CD4-positive, alpha-beta T cell treated with Interleukin-1 beta for 1 hour (primary cell): ENCODE data around the gene SLC38A3.
"Not testable (repeated sequence)": the region's sequence is repeated elsewhere in the genome, so short reads cannot be mapped to it uniquely, and the experiment has no call there.

Experiments used
- DNase-seq, 2 donors: peaks; one replicate each; pipeline ENCODE4 v3.0.0-alpha.2; 2020 to 2022

The SLC38A3 gene

GRCh38 chr3:50211930-50212329 is 6.9 kb downstream of the SLC38A3 start:
- DNase-seq, result no peak

DNA sequence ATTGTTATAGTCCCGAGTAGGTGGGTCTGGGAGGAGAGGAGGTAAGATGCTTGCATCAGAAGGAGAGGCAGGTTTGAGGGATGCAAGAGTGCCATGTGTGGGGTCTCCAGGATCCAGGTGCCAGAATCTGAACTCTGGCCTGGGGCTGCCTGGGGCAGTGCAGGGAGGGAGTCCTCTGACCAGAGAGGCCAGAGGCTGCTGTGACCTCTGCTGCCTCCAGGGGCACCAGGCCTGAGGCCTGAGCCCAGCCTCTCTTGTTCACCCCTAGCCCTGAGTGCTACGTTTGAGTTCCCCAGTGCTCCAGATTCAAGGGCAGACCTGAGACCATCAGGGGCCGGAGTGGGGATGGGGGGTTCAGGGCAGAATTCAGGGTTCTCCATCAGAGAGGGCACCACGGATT is 7.4 kb downstream of the SLC38A3 start:
- no peak for DNase-seq

- no peak for DNase-seq
Measured at GRCh38 chr3:50212971-50213370, 7.9 kb downstream of the SLC38A3 start.

GRCh38 chr3:50213373-50213772 is 8.3 kb downstream of the SLC38A3 start:
- DNase-seq, result no peak

DNA sequence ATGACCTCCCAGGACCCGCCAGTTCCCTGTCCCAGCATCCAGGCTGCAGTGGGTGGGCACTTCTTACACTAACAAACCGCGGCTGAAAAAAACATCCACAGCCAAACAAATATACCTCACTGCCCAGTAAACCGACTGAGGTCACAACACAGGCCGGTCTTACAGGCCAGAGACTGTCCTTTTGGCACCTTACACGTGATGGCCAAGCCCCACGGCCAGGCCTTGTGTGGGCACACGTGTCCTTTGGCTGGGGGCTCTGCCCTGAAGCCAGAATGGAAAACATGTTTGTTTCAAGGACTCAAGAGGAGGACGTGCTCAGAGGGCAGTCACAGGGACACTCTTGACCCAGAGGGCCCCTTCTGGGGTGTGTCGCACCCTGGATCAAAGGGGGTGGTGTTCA is 9.8 kb downstream of the SLC38A3 start:
- DNase-seq, result no peak

DNA sequence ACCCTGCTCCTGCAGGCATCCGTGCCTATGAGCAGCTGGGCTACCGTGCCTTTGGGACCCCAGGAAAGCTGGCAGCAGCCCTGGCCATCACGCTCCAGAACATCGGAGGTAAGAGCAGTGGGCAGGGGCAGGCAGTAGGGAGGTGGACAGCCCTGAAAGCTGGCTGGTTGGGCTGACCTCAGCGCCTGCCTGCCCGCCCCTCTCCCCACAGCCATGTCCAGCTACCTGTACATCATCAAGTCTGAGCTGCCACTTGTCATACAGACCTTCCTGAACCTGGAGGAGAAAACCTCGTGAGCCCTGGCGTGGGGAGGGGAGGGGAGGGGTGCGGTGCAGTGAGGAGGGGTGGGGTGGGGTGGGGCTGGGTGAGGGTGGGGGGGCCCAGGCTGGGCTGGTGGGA is 10.5 kb downstream of the SLC38A3 start:
- no peak for DNase-seq

GRCh38 chr3:50217681-50218080 is 12.6 kb downstream of the SLC38A3 start:
- no peak for DNase-seq

GRCh38 chr3:50218448-50218847 is 13.4 kb downstream of the SLC38A3 start:
- no peak for DNase-seq

GRCh38 chr3:50219285-50219684 is 14.2 kb downstream of the SLC38A3 start:
- DNase-seq, result no peak

DNA sequence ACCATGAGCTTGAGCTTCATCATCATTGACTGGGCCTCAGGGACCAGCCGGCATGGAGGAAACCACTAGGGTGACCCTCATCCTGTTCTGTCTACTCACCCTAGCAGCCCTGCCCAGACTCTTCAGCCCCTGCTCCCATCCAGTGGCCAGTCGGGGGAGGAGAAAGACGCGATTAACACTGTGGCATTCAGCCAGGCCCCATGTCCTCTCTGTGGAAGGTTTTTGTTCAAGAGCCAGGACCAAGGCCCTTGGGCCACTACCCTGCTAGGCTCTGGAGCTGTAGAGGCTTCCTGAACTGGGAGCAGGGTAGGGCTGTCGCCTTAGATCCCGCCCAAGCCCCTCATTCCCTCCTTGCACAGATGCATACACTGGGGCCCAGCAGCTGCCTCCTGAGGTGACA is 15.0 kb downstream of the SLC38A3 start:
- DNase-seq, result no peak

DNA sequence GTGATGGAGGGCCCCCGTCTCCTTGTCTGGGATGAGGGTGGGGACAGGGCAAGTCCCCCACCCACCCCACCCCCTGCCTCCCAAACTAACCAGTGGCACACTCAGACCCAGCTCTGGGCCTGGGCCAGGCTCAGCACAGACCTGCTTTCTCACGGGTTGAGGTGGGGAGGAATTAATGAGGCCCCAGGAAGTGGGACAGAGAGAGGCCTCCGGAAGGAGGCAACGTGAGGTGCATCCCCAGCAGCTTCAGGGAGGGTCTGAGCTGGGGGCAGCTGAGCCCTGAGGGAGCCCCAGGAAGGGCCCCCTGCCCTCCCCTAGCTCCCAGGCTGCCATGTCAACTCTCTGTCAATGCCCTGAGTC is 16.0 kb downstream of the SLC38A3 start:
- DNase-seq, result no peak

DNA sequence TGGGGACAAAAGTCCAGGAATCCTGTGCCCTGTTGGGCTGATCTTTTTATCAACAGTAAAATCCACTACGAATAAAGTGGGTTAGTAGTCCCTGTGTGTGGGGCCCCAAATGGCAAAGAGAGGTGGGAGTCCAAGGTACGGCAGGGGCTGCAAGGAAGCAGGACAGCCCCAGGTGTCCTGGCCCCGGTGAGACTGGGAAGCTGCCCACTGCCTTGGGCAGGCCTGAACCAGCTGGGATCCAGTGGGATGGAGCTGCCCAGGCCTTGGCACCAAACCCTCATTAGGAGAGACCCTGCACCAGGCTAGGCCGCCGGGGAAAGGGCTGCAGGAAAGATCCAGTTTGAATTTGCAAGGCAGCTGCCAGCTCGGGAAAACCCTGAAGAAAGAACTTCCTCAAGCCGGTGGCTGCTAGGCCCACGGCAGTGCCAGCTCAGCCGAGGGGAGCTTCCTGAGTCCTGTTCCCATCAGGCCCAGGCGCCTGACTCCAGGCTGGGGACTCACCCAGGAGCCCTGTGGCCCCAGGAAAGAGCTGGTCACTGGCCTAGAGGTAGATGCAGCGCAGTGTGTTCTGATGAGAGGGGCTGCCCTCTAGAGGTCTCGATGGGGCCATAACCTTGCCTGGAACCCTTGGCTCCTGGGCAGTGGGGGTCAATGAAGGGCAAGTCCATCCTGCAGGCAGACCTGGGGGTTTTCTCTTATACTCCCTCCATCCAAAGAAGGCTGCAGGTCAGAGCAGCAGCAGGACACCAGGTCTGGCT is 16.5 kb downstream of the SLC38A3 start:
- DNase-seq, result no peak

DNA sequence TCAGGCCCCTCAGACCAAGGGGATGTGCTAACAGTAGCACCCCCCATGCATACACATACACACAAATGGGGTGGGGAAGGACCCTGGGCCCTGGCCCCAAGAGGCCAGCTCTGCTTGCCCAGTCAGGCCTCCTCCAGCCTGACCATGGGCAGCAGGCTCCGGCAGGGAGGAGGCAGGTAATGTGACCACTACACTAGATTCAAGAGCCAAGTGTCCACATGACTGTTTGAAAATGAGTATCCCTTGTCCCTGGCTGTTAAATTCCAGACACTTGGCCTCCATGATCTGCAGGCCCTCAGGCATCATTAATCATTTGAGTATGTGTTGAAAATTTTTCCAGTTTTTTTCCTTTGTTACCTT is 17.1 kb downstream of the SLC38A3 start:
- DNase-seq, result no peak

GRCh38 chr3:50224639-50225038 is 19.6 kb downstream of the SLC38A3 start:
- no peak for DNase-seq

DNA sequence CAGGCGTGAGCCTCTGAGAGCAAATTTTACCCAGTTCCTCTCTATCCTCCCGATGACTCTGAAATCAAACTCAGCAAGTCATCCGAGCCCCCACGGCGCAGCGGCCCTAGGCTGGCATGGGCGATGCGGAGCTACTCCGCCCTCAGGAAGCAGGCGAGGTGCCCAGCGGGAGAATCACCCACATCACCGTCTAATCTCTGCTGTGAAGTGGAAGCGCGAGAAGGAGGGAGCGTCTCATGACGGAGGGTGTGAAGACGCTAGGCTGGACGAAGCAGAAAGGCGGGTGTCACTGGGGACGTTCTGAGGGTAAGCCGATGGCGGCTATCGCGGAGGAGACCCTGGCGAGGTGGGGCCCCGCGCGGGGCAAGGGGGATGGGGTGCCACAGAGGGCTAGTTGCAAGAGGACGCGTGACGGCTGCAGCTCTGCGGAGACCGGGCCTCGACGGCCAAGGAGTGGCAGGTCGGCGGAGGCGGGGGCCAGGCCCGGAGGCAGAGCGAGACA is 21.9 kb downstream of the SLC38A3 start:
- DNase-seq, result peak; percentile 42 to 45

DNA sequence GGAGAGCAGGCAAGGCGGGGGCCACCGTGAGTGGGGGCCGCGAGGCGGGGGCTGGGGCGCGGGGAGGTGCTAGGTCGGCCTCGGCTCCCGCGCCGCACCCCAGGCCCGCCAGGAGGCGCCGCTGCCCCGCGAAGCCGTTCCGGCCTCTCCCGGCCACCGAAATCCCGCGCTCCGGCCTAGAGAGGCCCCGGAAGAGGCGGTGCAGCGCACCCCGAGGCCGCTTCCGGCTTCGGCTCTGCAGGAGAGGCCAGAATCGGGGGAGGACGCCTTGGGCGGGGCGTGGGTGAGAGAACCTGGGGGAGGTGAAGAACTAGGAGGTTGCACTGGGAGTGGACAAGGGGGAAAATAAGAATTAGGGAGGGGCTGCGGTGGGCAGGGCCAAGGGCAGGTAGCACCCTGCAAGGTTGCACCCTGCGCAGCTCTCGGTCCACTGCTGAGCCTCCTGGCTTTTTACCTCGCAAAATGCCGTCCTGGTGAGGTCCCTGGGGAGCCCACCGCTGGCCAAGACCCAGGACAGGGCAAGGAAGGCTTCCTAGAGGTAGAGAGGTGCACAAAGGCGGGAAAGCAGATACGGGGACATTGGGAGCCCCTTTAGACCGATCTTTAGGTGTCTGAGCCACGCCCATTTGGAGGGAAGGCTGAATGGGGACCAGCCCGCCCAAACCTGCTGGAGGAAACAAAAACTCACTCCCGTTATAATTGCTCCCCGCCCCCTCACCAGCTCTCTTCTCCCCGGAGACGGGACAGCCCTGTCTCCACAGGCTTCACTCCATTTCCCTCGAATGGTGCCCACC is 22.5 kb downstream of the SLC38A3 start:
- peak; percentile 92 to 93 for DNase-seq

DNA sequence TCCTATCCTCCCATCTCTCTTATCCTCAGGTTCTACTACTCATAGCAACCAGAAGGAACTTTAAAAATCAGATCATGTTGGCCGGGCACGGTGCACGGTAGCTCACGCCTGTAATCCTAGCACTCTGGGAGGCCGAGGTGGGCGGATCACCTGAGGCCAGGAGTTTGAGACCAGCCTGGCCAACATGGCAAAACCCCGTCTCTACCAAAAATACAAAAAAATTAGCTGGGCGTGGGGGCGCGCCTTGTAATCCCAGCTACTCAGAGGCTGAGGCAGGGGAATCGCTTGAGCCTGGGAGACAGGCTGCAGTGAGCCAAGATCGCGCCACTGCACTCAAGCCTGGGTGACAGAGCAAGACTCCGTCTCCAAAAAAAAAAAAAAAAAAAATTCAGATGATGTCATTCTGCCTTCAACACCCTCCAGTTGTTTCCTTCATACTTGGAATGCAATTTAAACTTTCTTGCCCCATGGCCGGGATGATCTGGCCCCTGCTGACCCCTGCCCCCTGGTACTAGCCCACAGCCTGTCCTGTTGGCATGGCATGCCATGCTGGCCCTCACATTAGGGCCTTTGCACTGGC is 23.2 kb downstream of the SLC38A3 start:
- DNase-seq, result not testable (repeated sequence)

GRCh38 chr3:50229490-50229889 is 24.4 kb downstream of the SLC38A3 start:
- no peak for DNase-seq

GRCh38 chr3:50230104-50230793 is 25.2 kb downstream of the SLC38A3 start:
- DNase-seq, result peak in 1 of 2 donors; percentile 23

GRCh38 chr3:50230794-50231125 is 25.7 kb downstream of the SLC38A3 start:
- DNase-seq, result no peak

DNA sequence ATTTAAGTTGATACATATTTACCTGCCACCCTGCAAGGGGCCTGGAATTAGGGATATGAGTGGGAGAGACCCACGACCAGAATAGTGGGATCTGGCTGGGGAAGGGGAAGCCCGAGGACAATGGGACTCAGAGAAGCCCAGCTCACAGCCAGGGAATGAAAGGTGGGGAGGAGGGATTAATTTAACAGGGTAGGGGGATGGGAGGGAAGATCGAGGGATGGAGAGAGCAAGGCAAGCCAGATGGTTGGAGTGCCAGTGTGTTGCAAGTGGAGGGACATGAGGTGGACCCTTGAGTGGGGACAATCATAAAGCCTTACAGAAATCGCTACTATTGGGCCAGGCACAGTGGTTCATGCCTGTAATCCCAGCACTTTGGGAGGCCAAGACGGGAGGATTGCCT is 26.5 kb downstream of the SLC38A3 start:
- no peak for DNase-seq

DNA sequence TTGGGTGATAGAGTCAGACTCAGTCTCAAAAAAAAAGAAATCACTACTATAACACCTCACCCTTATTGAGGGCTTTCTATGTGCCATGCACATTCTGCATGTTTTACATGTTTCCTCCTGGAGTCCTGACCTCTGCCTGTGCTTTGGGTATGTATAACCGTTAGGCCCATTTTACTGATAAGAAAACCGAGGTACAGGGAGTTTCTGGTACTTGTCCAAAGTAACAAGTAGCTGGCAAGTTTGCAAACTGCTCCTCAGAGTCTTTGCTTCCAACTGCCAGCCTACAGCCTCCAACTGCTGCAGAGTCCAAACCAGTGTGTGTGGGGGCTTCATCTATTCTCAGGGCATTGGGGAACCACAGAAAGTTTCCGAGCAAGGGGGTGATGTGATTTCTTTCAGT is 27.2 kb downstream of the SLC38A3 start:
- DNase-seq, result no peak

DNA sequence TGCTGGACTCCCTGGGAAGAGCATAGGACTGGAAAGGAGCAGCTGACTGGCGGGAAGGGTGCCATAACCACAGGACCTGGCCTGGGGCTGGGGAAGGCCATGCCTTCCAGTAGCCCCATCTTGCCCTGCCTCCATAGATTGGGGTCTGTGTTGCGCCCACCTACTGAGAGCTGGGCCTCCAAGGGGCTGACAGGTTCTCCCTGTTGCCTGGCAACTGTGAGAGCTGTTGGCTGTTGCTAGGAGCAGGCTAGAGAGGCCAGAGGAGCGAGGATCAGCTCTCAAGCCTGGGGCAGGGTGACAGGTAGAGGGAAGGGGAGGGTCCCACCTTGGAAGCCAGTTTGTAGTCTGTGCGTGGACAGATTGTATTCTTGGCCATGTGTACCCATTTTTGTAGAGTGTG is 28.1 kb downstream of the SLC38A3 start:
- no peak for DNase-seq
